Lung (tissue), 12 donors: ENCODE results near the gene CYP26A1. TPM values are rescaled to one million over a fixed set of nuclear protein-coding genes. Genes with fewer than 3 reads are reported as not detected.

Experiments used
- ATAC-seq: fragments of 200-7000 bp; cut with Tn5 transposase; one replicate; pipeline ENCODE4 v1.9.1; 2020; ENCODE audit warnings: moderate number of reproducible peaks; ENCODE audit not compliant: insufficient read depth, low FRiP score
- DNase-seq, 3 donors: peaks; one replicate each; pipeline ENCODE4 v3.0.0-alpha.2; 2013 to 2017
- H3K27ac ChIP-seq, 2 donors: one replicate each; pipeline ENCODE4 v1.5.1; 2013; ENCODE audit warnings: mild to moderate bottlenecking in 2 of 2, moderate library complexity in 2 of 2, control low read depth in 1 of 2, inconsistent platforms in 1 of 2, low read depth in 1 of 2, low read length in 1 of 2
- H3K27me3 ChIP-seq, 3 donors: one replicate each; pipeline ENCODE4 v1.5.1; 2013; ENCODE audit warnings: low read length in 2 of 3; ENCODE audit not compliant: control insufficient read depth in 3 of 3, insufficient read depth in 3 of 3
- H3K36me3 ChIP-seq, 4 donors: one replicate each; pipeline ENCODE4 v1.5.1; 2013; ENCODE audit warnings: low read length in 4 of 4, mild to moderate bottlenecking in 1 of 4, moderate library complexity in 1 of 4; ENCODE audit not compliant: control insufficient read depth in 4 of 4, insufficient read depth in 4 of 4
- H3K4me1 ChIP-seq, 5 donors: one replicate each; pipeline ENCODE4 v1.5.1; 2013; ENCODE audit warnings: low read length in 5 of 5, mild to moderate bottlenecking in 2 of 5, moderate library complexity in 1 of 5; ENCODE audit not compliant: control insufficient read depth in 5 of 5, insufficient read depth in 5 of 5
- H3K4me3 ChIP-seq: one replicate; pipeline ENCODE4 v1.5.1; 2013; ENCODE audit warnings: mild to moderate bottlenecking, control low read depth, moderate library complexity
- H3K9ac ChIP-seq, 2 donors: one replicate each; pipeline ENCODE4 v1.5.1; 2013; ENCODE audit warnings: low read length in 2 of 2, control low read depth in 1 of 2; ENCODE audit not compliant: insufficient read depth in 1 of 2
- H3K9me3 ChIP-seq, 4 donors: one replicate each; pipeline ENCODE4 v1.5.1; 2013; ENCODE audit warnings: low read length in 3 of 4, mild to moderate bottlenecking in 1 of 4, moderate library complexity in 1 of 4; ENCODE audit not compliant: control insufficient read depth in 4 of 4, insufficient read depth in 3 of 4
- CTCF ChIP-seq: IDR thresholded peaks from 2 replicates; pipeline ENCODE4 v1.5.1; 2012; ENCODE audit warnings: mild to moderate bottlenecking; ENCODE audit errors: control extremely low read depth, extremely low read depth
- WGBS, 2 donors: extraction: QIAGEN DNeasy Blood & Tissue Kit; methylation state at CpG; one replicate each; pipeline ENCODE4 v1.1.7; 2013; 5-methylcytosine and 5-hydroxymethylcytosine counted together
- polyA plus RNA-seq, 2 donors: library from polyadenylated mRNA; stranded (reverse); fragments of 200-250 nt; gene quantifications; one replicate each; pipeline ENCODE4 v1.2.1, GENCODE V29; 2013
- total RNA-seq, 2 donors: library from RNA; depleted of rRNA in 1 of 2; stranded (reverse); fragments of >200 nt in 1 of 2; gene quantifications; one replicate each; pipeline ENCODE4 v1.2.1, GENCODE V29; 2014 to 2021
- donor health status: control.
- donor health status: control.
- donor health status: Bipolar disorder and iron deficiency.
- donor health status: healthy.
- donor health status: DM: yes; HTN: yes; CAD: no.

CYP26A1 gene
- total and polyA plus RNA-seq, 4 donors, result 0.02 to 0.08 TPM; not detected in 2

- Histone ChIP-seq H3K27ac (no peak overlapping the region), H3K27me3 (no peaks in the 10 kb centered on the region), H3K4me1 (no peaks in the 10 kb centered on the region), H3K4me3 (no peak overlapping the region), H3K9ac (no peak overlapping the region), H3K36me3 (peaks cover 0 to 3% (median 2%) of the 10 kb centered on the region in 4 donors), H3K9me3 (no peaks in the 10 kb centered on the region)
- no peak for DNase-seq
- no peak for ATAC-seq
- 93 to 97% methylated on average over 2 of the region's 2 CpGs for WGBS, 2 donors
- TF ChIP-seq CTCF, result no peak
These were observed 44.8 kb upstream of the CYP26A1 start for GRCh38 chr10:93028883-93029282.

GRCh38 chr10:93030409-93030808 lies 43.3 kb upstream of the CYP26A1 start:
- Histone ChIP-seq H3K4me1 (no peaks in the 10 kb centered on the region), H3K36me3 (peaks cover 0 to 3% (median 0%) of the 10 kb centered on the region in 4 donors), H3K4me3 (no peak overlapping the region), H3K27ac (no peak overlapping the region), H3K9ac (no peak overlapping the region), H3K27me3 (no peaks in the 10 kb centered on the region), H3K9me3 (no peaks in the 10 kb centered on the region)
- no peak for ATAC-seq
- DNase-seq, result peak in 1 of 3 donors; percentile 19
- no peak for TF ChIP-seq CTCF

GRCh38 chr10:93032105-93032808 lies 41.4 kb upstream of the CYP26A1 start:
- no peak overlapping the region for H3K27ac ChIP-seq
- ATAC-seq, result no peak

More at GRCh38 chr10:93032105-93032808, 41.4 kb upstream of the CYP26A1 start:
- Histone ChIP-seq H3K27me3 (no peaks in the 10 kb centered on the region), H3K9me3 (no peaks in the 10 kb centered on the region), H3K36me3 (peaks cover 0 to 3% (median 0%) of the 10 kb centered on the region in 4 donors), H3K4me1 (no peaks in the 10 kb centered on the region), H3K4me3 (no peak overlapping the region), H3K9ac (no peak overlapping the region)
- DNase-seq, result no peak
- no peak for TF ChIP-seq CTCF
- WGBS, 2 donors, result 90 to 93% methylated on average over 5 of the region's 5 CpGs
